ENCODE results near the gene FBXO31.
A peak's percentile ranks its signal among the peaks of the same experiment; 100 is the strongest.

Gene FBXO31

DNA sequence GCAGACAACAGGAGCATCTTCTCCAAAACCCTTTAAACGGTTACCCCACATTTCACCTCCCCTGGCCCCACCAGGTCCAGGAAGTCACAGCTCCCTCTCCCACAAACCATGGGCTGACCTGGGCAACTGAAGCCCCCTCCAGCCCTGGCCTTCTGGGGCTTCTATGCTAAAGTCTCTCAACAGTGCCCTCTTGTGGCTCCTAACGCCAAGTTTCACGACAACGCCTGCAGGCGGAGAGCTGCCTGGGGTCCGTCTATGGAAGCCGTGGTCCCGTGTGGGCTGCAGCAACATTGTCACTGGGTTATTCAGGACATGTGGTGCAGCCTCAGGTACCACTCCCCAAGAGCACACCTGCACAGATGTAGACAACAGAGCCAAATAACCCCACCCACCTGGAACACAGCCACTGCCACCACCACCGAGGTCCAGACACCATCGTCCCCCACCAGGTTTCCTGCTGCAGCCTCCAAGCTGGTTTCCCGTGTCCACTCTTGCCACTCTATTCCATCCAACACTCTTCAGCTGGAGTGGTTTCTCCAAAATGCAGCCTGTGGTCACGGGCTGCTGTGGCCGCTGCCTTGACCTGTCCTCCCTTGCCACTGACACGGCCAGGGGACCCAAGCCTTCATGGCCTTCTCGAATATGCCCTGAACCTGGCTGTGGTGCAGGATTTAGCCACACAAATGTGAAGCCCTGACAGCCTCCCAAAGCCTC lies 85.5 kb downstream of the FBXO31 start:
- Histone ChIP-seq H3K9me3 (ENCODE audit: low read length) (no peaks in the 10 kb centered on the region), H3K79me2 (ENCODE audit: insufficient read depth, low read length) (no peaks in the 10 kb centered on the region), H3K4me1 (ENCODE audit: insufficient read depth, low read length, severe bottlenecking) (no peaks in the 10 kb centered on the region), H4K20me1 (ENCODE audit: insufficient read depth, low read length) (no peaks in the 10 kb centered on the region), H3K9me2 (ENCODE audit: low read depth, low read length) (no peaks in the 10 kb centered on the region), H3K4me3 (ENCODE audit: low read depth, low read length, poor library complexity, severe bottlenecking) (no peak overlapping the region), H3K36me3 (ENCODE audit: insufficient read depth, low read length) (no peaks in the 10 kb centered on the region), H3K9ac (ENCODE audit: low read length) (no peak overlapping the region), H3K27ac (ENCODE audit: low read depth, low read length, poor library complexity, severe bottlenecking) (no peak overlapping the region), H3F3A (ENCODE audit: insufficient read depth, low read length) (no peaks in the 10 kb centered on the region), H2AFZ (ENCODE audit: low read length) (no peak overlapping the region), H3K27me3 (ENCODE audit: insufficient read depth, low read length) (no peaks in the 10 kb centered on the region), H3K4me2 (ENCODE audit: low read length) (no peak overlapping the region)
- TF ChIP-seq EZH2 (IDR thresholded peaks at IDR 0.05; ENCODE audit: borderline replicate concordance, low read length), result no peak
- TF ChIP-seq, protein P1, sequence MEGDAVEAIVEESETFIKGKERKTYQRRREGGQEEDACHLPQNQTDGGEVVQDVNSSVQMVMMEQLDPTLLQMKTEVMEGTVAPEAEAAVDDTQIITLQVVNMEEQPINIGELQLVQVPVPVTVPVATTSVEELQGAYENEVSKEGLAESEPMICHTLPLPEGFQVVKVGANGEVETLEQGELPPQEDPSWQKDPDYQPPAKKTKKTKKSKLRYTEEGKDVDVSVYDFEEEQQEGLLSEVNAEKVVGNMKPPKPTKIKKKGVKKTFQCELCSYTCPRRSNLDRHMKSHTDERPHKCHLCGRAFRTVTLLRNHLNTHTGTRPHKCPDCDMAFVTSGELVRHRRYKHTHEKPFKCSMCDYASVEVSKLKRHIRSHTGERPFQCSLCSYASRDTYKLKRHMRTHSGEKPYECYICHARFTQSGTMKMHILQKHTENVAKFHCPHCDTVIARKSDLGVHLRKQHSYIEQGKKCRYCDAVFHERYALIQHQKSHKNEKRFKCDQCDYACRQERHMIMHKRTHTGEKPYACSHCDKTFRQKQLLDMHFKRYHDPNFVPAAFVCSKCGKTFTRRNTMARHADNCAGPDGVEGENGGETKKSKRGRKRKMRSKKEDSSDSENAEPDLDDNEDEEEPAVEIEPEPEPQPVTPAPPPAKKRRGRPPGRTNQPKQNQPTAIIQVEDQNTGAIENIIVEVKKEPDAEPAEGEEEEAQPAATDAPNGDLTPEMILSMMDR (IDR thresholded peaks at IDR 0.05; ENCODE audit: low read length), result peak; percentile 75

DNA sequence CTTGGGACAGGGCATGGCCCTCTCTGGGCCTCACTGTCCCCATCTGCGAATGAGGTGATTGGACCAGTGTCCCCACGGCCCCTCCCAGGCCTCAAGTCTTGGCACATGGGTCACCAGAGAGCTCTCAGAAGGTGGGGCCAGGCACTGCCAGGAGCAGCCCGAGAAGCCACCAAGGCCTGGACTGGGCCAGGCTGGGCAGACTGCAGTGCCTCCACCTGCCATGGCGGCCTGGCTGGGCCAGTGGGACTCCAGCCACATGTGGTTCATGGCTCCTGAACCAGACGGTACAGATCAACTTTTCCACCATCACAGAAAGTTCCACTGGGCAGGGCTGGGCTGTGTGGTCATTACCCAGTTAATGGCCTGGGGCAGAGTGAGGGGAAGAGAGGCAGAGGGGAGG lies 86.2 kb downstream of the FBXO31 start:
- H3K9ac ChIP-seq (ENCODE audit: low read length), result no peak overlapping the region

DNA sequence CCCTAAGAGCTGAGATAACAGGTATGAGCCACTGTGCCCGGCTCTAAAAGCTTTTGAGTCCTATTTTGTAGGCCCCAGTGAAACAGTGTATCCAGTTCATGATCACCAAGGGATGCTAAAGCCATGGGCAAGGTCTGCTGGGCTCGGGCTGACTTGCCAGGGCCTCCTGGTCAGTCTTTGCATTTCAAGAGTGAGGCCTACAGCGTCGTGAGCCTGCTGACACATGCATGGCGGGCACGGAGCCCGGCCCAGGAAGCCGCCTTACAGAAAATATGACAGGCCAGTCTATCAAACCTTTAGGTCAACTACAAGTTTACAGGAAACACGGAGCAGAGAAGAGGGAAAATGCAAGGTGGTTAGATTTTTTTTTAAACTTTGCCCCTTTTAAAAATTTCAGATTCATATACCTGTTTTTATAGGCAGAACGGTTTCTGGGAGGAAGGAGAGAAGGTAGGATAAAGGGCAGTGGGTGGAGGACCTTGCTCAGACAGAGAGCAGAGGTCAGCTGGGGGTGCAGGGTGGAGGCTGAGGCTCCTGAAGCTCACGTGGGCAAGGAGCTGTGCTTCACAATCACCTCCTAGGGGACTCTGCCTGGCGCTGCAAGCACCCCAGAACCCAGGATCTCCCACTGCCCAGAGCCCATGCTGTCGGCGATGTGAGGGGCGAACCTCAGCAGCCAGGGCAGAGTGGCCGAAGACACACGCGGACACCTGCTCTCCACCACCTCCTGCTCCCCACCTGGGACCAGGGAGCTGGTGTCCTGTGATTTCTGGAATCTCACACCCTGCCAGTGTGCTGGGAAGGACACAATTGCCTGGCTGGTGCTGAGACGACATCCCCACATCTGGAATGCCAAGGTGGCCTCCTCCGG lies 87.7 kb downstream of the FBXO31 start:
- Histone ChIP-seq H3K27me3 (ENCODE audit: insufficient read depth, low read length) (no peaks in the 10 kb centered on the region), H3K4me1 (ENCODE audit: insufficient read depth, low read length, severe bottlenecking) (no peaks in the 10 kb centered on the region), H3K9me2 (ENCODE audit: low read depth, low read length) (no peaks in the 10 kb centered on the region), H3K9me3 (ENCODE audit: low read length) (0 out of 2 replicates have a peak, but pooled peaks cover 3% of the 10 kb centered on the region), H3K79me2 (ENCODE audit: insufficient read depth, low read length) (no peaks in the 10 kb centered on the region), H3K27ac (ENCODE audit: low read depth, low read length, poor library complexity, severe bottlenecking) (no peak overlapping the region), H3K4me2 (ENCODE audit: low read length) (no peak overlapping the region), H4K20me1 (ENCODE audit: insufficient read depth, low read length) (no peaks in the 10 kb centered on the region), H3K36me3 (ENCODE audit: insufficient read depth, low read length) (no peaks in the 10 kb centered on the region; the same call in 1 of the 2 replicates), H2AFZ (ENCODE audit: low read length) (no peak overlapping the region), H3K4me3 (ENCODE audit: low read depth, low read length, poor library complexity, severe bottlenecking) (no peak overlapping the region), H3F3A (ENCODE audit: insufficient read depth, low read length) (no peaks in the 10 kb centered on the region), H3K9ac (ENCODE audit: low read length) (no peak overlapping the region)
- TF ChIP-seq, protein P1 (IDR thresholded peaks at IDR 0.05; ENCODE audit: low read length), result no peak
- no peak for TF ChIP-seq EZH2 (IDR thresholded peaks at IDR 0.05; ENCODE audit: borderline replicate concordance, low read length)

More for the DNA sequence above, 86.2 kb downstream of the FBXO31 start:
- Histone ChIP-seq H3K36me3 (ENCODE audit: insufficient read depth, low read length) (no peaks in the 10 kb centered on the region; the same call in 1 of the 2 replicates), H2AFZ (ENCODE audit: low read length) (no peak overlapping the region), H3F3A (ENCODE audit: insufficient read depth, low read length) (no peaks in the 10 kb centered on the region), H3K9me2 (ENCODE audit: low read depth, low read length) (no peaks in the 10 kb centered on the region), H3K9me3 (ENCODE audit: low read length) (no peaks in the 10 kb centered on the region), H3K27me3 (ENCODE audit: insufficient read depth, low read length) (no peaks in the 10 kb centered on the region), H3K79me2 (ENCODE audit: insufficient read depth, low read length) (no peaks in the 10 kb centered on the region), H3K4me3 (ENCODE audit: low read depth, low read length, poor library complexity, severe bottlenecking) (no peak overlapping the region), H3K4me1 (ENCODE audit: insufficient read depth, low read length, severe bottlenecking) (no peaks in the 10 kb centered on the region), H3K4me2 (ENCODE audit: low read length) (no peak overlapping the region), H3K27ac (ENCODE audit: low read depth, low read length, poor library complexity, severe bottlenecking) (no peak overlapping the region), H4K20me1 (ENCODE audit: insufficient read depth, low read length) (no peaks in the 10 kb centered on the region)
- TF ChIP-seq EZH2 (IDR thresholded peaks at IDR 0.05; ENCODE audit: borderline replicate concordance, low read length), result no peak
- TF ChIP-seq, protein P1 (IDR thresholded peaks at IDR 0.05; ENCODE audit: low read length), result no peak
